ENCODE data around the gene HSPB6.
"Not testable (repeated sequence)": the region's sequence is repeated elsewhere in the genome, so short reads cannot be mapped to it uniquely, and the experiment has no call there.

Gene HSPB6

GRCh38 chr19:35731779-35732405, 24.9 kb downstream of the HSPB6 start:
- Histone ChIP-seq H3K4me3 (ENCODE audit: low read length) (no peak overlapping the region), H3K36me3 (ENCODE audit: insufficient read depth, low read length) (peaks cover 84% of the 10 kb centered on the region)

GRCh38 chr19:35731353-35731752, 25.5 kb downstream of the HSPB6 start:
- Histone ChIP-seq H2AFZ (ENCODE audit: low read depth, low read length) (no peak overlapping the region), H3K36me3 (ENCODE audit: insufficient read depth, low read length) (peaks cover 79% of the 10 kb centered on the region), H3K4me1 (ENCODE audit: insufficient read depth, low read length) (no peaks in the 10 kb centered on the region), H3K9me3 (ENCODE audit: low read length) (no peaks in the 10 kb centered on the region), H3K27me3 (ENCODE audit: insufficient read depth, low read length) (no peaks in the 10 kb centered on the region), H3K4me3 (ENCODE audit: low read length) (no peak overlapping the region)

More at GRCh38 chr19:35731779-35732405, 24.9 kb downstream of the HSPB6 start:
- Histone ChIP-seq H3K4me1 (ENCODE audit: insufficient read depth, low read length) (no peaks in the 10 kb centered on the region), H3K9me3 (ENCODE audit: low read length) (no peaks in the 10 kb centered on the region), H3K27me3 (ENCODE audit: insufficient read depth, low read length) (no peaks in the 10 kb centered on the region), H2AFZ (ENCODE audit: low read depth, low read length) (no peak overlapping the region)

DNA sequence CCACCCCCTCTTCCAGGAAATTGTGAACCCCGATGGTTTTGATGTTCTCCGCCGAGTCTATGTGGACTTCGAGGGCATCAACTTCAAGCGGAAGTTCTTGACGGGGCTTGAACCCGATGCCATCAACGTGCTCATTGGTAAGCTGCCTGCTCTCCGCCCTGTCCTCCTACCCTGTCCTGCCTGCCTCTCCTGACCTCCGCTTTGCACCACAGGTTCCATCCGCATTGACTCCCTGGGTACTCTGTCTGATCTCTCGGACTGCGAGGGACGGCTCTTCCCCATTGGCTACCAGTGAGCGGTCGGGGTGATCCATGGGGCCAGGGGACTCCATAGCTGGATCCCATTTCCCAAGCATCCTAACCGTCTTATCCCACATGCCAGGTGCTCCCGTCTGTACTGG, 26.5 kb downstream of the HSPB6 start:
- peaks cover 84% of the 10 kb centered on the region for H3K36me3 ChIP-seq (ENCODE audit: insufficient read depth, low read length)

DNA sequence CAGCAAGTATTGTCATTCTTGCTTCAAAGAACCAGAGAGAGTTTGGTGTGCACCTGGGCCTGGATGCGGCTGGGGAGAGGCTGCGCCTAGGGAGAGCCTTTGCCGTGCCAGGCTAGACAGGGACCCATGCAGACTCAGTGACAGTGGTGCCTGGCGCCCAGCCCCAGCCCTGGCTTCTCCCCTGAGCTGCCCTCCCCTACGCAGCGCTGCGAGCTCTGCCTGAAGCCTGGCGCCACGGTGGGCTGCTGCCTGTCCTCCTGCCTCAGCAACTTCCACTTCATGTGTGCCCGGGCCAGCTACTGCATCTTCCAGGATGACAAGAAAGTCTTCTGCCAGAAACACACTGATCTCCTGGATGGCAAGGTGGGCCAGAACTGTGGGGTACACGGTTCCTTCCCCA, 27.1 kb downstream of the HSPB6 start:
- Histone ChIP-seq H2AFZ (ENCODE audit: low read depth, low read length) (no peak overlapping the region), H3K9me3 (ENCODE audit: low read length) (no peaks in the 10 kb centered on the region), H3K4me3 (ENCODE audit: low read length) (no peak overlapping the region), H3K36me3 (ENCODE audit: insufficient read depth, low read length) (peaks cover 86% of the 10 kb centered on the region), H3K27me3 (ENCODE audit: insufficient read depth, low read length) (no peaks in the 10 kb centered on the region), H3K4me1 (ENCODE audit: insufficient read depth, low read length) (no peaks in the 10 kb centered on the region)

More for the DNA sequence above, 26.5 kb downstream of the HSPB6 start:
- H3K4me1 ChIP-seq (ENCODE audit: insufficient read depth, low read length), result no peaks in the 10 kb centered on the region
- no peaks in the 10 kb centered on the region for H3K9me3 ChIP-seq (ENCODE audit: low read length)
- H2AFZ ChIP-seq (ENCODE audit: low read depth, low read length), result no peak overlapping the region
- H3K27me3 ChIP-seq (ENCODE audit: insufficient read depth, low read length), result no peaks in the 10 kb centered on the region
- no peak overlapping the region for H3K4me3 ChIP-seq (ENCODE audit: low read length)

GRCh38 chr19:35729021-35729420, 27.8 kb downstream of the HSPB6 start:
- Histone ChIP-seq H3K4me3 (ENCODE audit: low read length) (no peak overlapping the region), H3K27me3 (ENCODE audit: insufficient read depth, low read length) (no peaks in the 10 kb centered on the region), H3K4me1 (ENCODE audit: insufficient read depth, low read length) (no peaks in the 10 kb centered on the region), H3K9me3 (ENCODE audit: low read length) (no peaks in the 10 kb centered on the region), H2AFZ (ENCODE audit: low read depth, low read length) (no peak overlapping the region), H3K36me3 (ENCODE audit: insufficient read depth, low read length) (peaks cover 86% of the 10 kb centered on the region)

DNA sequence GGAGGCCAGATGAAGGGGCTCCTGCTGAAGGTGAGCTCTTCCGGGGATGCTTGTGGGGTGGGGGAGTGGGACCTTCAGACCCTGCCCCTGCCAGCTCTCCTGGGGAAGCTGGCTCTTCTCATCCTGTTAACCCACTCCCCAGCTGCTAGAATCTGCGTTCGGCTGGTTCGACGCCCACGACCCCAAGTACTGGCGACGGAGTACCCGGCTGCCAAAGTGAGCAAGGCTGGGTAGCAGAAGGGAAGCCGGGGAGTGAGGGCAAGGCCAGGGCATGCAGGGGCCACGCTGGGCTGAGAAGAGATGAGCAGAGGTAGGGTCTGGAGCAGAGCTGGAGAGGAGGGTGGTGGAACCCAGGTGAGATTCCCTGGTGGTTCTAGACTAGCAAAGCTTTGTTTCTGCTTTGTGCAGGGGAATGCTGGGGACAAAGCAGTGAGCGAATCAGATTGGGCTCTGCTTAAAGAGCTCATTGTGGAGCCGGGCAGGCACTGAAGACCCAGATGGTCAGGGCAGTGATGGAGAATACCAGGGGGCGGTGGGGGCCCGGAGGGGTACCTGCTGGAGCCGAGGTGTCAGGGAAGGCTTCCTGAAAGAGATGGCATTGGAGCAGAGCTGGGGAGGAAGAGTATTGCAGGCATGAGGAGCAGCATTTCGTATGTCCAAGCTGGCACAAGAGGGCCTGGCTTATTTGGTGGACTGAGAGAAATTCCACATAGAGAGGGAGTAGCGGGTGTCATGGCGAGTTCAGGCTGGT, 28.7 kb downstream of the HSPB6 start:
- H3K9me3 ChIP-seq (ENCODE audit: low read length), result no peaks in the 10 kb centered on the region
- H3K4me1 ChIP-seq (ENCODE audit: insufficient read depth, low read length), result no peaks in the 10 kb centered on the region
- H3K36me3 ChIP-seq (ENCODE audit: insufficient read depth, low read length), result peaks cover 86% of the 10 kb centered on the region
- H3K4me3 ChIP-seq (ENCODE audit: low read length), result no peak overlapping the region
- H3K27me3 ChIP-seq (ENCODE audit: insufficient read depth, low read length), result no peaks in the 10 kb centered on the region
- H2AFZ ChIP-seq (ENCODE audit: low read depth, low read length), result no peak overlapping the region

DNA sequence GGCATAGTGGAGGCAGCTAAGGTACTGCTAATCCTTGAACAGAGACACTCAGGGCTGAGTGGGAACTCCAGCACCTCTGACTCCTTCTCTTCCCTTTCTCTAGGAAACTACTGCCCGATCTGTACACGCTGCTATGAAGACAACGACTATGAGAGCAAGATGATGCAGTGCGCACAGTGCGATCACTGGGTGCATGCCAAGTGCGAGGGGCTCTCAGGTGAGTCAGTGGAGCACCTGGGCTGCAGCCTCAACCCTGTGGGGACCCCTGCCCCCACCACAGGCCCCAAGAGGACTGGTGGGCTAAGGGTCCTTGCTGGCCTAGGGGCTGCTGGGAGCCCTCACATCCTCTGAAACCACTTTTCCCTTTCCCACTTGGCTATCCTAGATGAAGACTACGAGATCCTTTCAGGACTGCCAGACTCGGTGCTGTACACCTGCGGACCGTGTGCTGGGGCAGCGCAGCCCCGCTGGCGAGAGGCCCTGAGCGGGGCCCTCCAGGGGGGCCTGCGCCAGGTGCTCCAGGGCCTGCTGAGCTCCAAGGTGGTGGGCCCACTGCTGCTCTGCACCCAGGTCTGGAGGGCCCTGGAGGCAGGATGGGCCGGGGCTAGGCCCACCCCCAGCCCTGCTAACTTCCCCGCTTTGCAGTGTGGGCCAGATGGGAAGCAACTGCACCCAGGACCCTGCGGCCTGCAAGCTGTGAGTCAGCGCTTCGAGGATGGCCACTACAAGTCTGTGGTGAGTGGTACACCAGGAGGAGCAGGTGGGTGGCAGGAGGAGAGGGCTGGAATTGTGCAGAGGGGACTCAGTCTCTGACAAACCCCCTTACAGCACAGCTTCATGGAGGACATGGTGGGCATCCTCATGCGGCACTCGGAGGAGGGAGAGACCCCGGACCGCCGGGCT, 29.5 kb downstream of the HSPB6 start:
- Histone ChIP-seq H2AFZ (ENCODE audit: low read depth, low read length) (no peak overlapping the region), H3K4me3 (ENCODE audit: low read length) (no peak overlapping the region), H3K9me3 (ENCODE audit: low read length) (no peaks in the 10 kb centered on the region), H3K36me3 (ENCODE audit: insufficient read depth, low read length) (peaks cover 91% of the 10 kb centered on the region), H3K27me3 (ENCODE audit: insufficient read depth, low read length) (no peaks in the 10 kb centered on the region), H3K4me1 (ENCODE audit: insufficient read depth, low read length) (no peaks in the 10 kb centered on the region)

DNA sequence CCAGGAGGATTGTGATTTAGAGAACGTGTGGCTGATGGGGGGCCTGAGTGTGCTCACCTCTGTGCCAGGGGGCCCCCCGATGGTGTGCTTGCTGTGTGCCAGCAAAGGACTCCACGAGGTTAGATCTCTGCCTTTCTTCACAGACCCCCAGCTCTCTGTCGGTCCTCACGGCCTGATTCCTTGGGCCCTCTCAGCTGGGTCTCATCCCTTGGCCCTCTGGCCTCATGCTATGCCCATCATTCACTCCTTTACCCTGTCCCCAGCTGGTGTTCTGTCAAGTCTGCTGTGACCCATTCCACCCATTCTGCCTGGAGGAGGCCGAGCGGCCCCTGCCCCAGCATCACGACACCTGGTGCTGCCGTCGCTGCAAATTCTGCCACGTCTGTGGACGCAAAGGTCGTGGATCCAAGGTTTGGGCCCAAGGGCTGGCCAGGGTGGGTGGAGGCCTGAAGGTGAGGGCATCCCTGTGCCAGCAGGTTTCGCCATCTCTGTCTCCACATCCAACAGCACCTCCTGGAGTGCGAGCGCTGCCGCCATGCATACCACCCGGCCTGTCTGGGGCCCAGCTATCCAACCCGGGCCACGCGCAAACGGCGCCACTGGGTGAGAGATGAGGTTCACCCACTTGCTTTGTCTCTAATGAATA, 31.5 kb downstream of the HSPB6 start:
- Histone ChIP-seq H3K4me3 (ENCODE audit: low read length) (no peak overlapping the region), H3K27me3 (ENCODE audit: insufficient read depth, low read length) (no peaks in the 10 kb centered on the region), H3K36me3 (ENCODE audit: insufficient read depth, low read length) (peaks cover 85% of the 10 kb centered on the region), H2AFZ (ENCODE audit: low read depth, low read length) (no peak overlapping the region), H3K9me3 (ENCODE audit: low read length) (no peaks in the 10 kb centered on the region), H3K4me1 (ENCODE audit: insufficient read depth, low read length) (no peaks in the 10 kb centered on the region)

DNA sequence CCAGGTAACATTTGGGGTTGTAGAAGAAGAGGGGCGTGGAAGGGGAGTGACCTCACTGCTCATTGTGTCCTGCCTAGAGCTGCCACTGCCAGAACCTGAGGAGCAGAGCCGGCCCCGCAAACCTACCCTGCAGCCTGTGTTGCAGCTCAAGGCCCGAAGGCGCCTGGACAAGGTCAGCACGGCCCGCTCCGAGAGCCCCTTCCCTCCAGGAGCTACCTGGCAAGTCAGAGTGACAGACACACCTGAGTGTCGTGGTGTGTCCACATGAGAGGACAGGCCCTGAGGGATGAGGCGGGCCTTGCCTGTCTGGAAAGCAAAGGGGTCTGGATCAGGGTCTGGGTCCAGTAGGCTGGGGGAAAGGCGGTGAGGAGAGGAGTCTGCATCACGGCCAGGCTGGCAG, 32.3 kb downstream of the HSPB6 start:
- H2AFZ ChIP-seq (ENCODE audit: low read depth, low read length), result no peak overlapping the region
- no peaks in the 10 kb centered on the region for H3K9me3 ChIP-seq (ENCODE audit: low read length)
- no peaks in the 10 kb centered on the region for H3K4me1 ChIP-seq (ENCODE audit: insufficient read depth, low read length)
- H3K27me3 ChIP-seq (ENCODE audit: insufficient read depth, low read length), result no peaks in the 10 kb centered on the region
- H3K4me3 ChIP-seq (ENCODE audit: low read length), result no peak overlapping the region
- H3K36me3 ChIP-seq (ENCODE audit: insufficient read depth, low read length), result peaks cover 83% of the 10 kb centered on the region

- not testable (repeated sequence) for H2AFZ ChIP-seq (ENCODE audit: low read depth, low read length); H3K27me3 ChIP-seq (ENCODE audit: insufficient read depth, low read length); H3K9me3 ChIP-seq (ENCODE audit: low read length); H3K4me3 ChIP-seq (ENCODE audit: low read length); H3K4me1 ChIP-seq (ENCODE audit: insufficient read depth, low read length)
- peaks cover 79% of the 10 kb centered on the region for H3K36me3 ChIP-seq (ENCODE audit: insufficient read depth, low read length)
Measured at GRCh38 chr19:35724132-35724531, 32.7 kb downstream of the HSPB6 start.

DNA sequence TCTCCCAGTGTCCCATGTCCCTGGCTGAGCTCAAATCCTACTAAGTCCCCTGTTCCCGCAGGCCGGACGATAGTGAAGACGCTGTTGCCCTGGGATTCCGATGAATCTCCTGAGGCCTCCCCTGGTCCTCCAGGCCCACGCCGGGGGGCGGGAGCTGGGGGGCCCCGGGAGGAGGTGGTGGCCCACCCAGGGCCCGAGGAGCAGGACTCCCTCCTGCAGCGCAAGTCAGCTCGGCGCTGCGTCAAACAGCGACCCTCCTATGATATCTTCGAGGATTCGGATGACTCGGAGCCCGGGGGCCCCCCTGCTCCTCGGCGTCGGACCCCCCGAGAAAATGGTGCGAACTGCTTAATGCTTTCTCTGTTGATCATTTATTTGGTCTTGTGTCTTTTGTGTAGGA, 33.2 kb downstream of the HSPB6 start:
- H2AFZ ChIP-seq (ENCODE audit: low read depth, low read length), result no peak overlapping the region
- peaks cover 74% of the 10 kb centered on the region for H3K36me3 ChIP-seq (ENCODE audit: insufficient read depth, low read length)
- H3K4me3 ChIP-seq (ENCODE audit: low read length), result no peak overlapping the region
- H3K9me3 ChIP-seq (ENCODE audit: low read length), result no peaks in the 10 kb centered on the region
- no peaks in the 10 kb centered on the region for H3K27me3 ChIP-seq (ENCODE audit: insufficient read depth, low read length)
- peaks cover 9% of the 10 kb centered on the region for H3K4me1 ChIP-seq (ENCODE audit: insufficient read depth, low read length)

- peaks cover 12% of the 10 kb centered on the region for H3K4me1 ChIP-seq (ENCODE audit: insufficient read depth, low read length)
- no peaks in the 10 kb centered on the region for H3K27me3 ChIP-seq (ENCODE audit: insufficient read depth, low read length)
- H3K9me3 ChIP-seq (ENCODE audit: low read length), result no peaks in the 10 kb centered on the region
- no peak overlapping the region for H3K4me3 ChIP-seq (ENCODE audit: low read length)
- H2AFZ ChIP-seq (ENCODE audit: low read depth, low read length), result no peak overlapping the region
- peaks cover 68% of the 10 kb centered on the region for H3K36me3 ChIP-seq (ENCODE audit: insufficient read depth, low read length)
Measured at GRCh38 chr19:35722897-35723296, 33.9 kb downstream of the HSPB6 start.

DNA sequence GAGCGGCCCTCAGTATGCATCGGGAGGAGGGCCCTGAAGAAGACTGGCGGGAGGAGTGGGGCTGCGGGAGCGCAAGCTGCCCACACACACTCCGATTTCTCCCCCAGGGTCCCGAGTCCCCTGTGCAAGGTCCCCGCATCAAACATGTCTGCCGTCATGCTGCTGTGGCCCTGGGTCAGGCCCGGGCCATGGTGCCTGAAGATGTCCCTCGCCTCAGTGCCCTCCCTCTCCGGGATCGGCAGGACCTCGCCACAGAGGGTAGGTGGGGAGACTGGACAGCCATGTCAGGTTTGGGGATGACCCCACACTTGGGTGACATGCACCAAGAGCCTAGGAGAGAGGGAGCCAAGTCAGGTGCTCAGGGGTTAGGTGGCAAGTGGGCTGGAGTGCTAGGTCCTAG, 34.4 kb downstream of the HSPB6 start:
- no peaks in the 10 kb centered on the region for H3K27me3 ChIP-seq (ENCODE audit: insufficient read depth, low read length)
- H3K9me3 ChIP-seq (ENCODE audit: low read length), result no peaks in the 10 kb centered on the region
- peaks cover 63% of the 10 kb centered on the region for H3K36me3 ChIP-seq (ENCODE audit: insufficient read depth, low read length)
- H2AFZ ChIP-seq (ENCODE audit: low read depth, low read length), result no peak overlapping the region
- H3K4me3 ChIP-seq (ENCODE audit: low read length), result no peak overlapping the region
- peaks cover 12% of the 10 kb centered on the region for H3K4me1 ChIP-seq (ENCODE audit: insufficient read depth, low read length)
